Measurements from ENCODE around the gene ATG2A. TPM values are rescaled to one million over a fixed set of nuclear protein-coding genes. Genes with fewer than 3 reads are reported as not detected.

ATG2A gene
- total and polyA plus RNA-seq, 2 of the 8 experiments (the other 6 are each of a cell fraction or from before 2014, with no cell fraction given): 12.1 to 22.1 TPM

DNA sequence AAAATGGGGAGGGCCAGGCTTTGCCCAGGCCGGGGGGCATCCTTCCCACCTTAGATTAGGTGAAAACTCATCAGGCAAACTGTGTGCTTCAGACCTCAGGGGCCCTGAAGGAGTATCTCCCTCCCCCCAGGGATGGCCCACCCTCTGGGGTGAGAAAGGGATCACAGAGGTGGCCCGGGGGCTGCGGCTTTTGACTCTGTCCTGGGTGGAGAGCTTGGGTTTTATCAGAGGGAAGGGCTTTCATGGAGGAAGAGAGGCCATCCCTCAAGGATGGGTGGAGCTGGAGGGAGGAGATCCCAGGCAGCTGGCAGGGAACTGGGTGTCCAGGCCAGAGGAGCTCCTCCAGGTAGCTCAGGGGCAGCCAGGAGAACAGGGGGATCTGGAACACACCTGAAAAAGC is 4.4 kb upstream of the ATG2A start (continued):
- TF ChIP-seq CTBP2 (IDR thresholded peaks at IDR 0.05; ENCODE audit: borderline replicate concordance, insufficient read depth, insufficient read length, low read length) (no peak), KDM4A (IDR thresholded peaks at IDR 0.05; ENCODE audit: low read depth, low read length, severe bottlenecking) (no peak), CREB1 (IDR thresholded peaks at IDR 0.05) (no peak), TEAD4 (IDR thresholded peaks at IDR 0.05; ENCODE audit: low read depth, low read length) (no peak), CEBPB (IDR thresholded peaks at IDR 0.05; ENCODE audit: low read depth, low read length) (no peak), SRF (IDR thresholded peaks at IDR 0.05; ENCODE audit: low read depth, low read length) (no peak), BCL11A (IDR thresholded peaks at IDR 0.05; ENCODE audit: low read depth in 2 of 2, low read length in 2 of 2) (no peak)
- TF ChIP-seq, protein P1, sequence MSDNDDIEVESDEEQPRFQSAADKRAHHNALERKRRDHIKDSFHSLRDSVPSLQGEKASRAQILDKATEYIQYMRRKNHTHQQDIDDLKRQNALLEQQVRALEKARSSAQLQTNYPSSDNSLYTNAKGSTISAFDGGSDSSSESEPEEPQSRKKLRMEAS (IDR thresholded peaks at IDR 0.05): no peak
